HG03175 (cell line): ENCODE measurements around the gene SLC26A6.

ENCODE experiments used
- ATAC-seq: cut with Tn5 transposase; IDR thresholded peaks from one replicate; pipeline ENCODE4 v1.9.1; 2021; ENCODE audit warnings: mild to moderate bottlenecking, moderate library complexity; ENCODE audit not compliant: unreplicated experiment

Gene SLC26A6

GRCh38 chr3:48634661-48635221, 520 bp downstream of the SLC26A6 start:
- peak; percentile 18 for ATAC-seq

- no peak for ATAC-seq
Observed at GRCh38 chr3:48633743-48634142, 1.5 kb downstream of the SLC26A6 start.

- no peak for ATAC-seq
Observed at GRCh38 chr3:48633256-48633655, 2.0 kb downstream of the SLC26A6 start.

GRCh38 chr3:48631516-48632448, 3.5 kb downstream of the SLC26A6 start:
- no peak for ATAC-seq

- no peak for ATAC-seq
Observed at GRCh38 chr3:48630833-48631232, 4.4 kb downstream of the SLC26A6 start.

GRCh38 chr3:48630407-48630806, 4.9 kb downstream of the SLC26A6 start:
- ATAC-seq: no peak

GRCh38 chr3:48629894-48630293, 5.4 kb downstream of the SLC26A6 start:
- ATAC-seq: no peak

- no peak for ATAC-seq
Observed at GRCh38 chr3:48628277-48629017, 6.8 kb downstream of the SLC26A6 start.

GRCh38 chr3:48625600-48625999, 9.7 kb downstream of the SLC26A6 start:
- no peak for ATAC-seq

- no peak for ATAC-seq
Observed at GRCh38 chr3:48624767-48625166, 10.5 kb downstream of the SLC26A6 start.

GRCh38 chr3:48623851-48624547, 11.3 kb downstream of the SLC26A6 start:
- no peak for ATAC-seq

- no peak for ATAC-seq
Observed at GRCh38 chr3:48621461-48621869, 13.8 kb downstream of the SLC26A6 start, which contains the start of gene TMEM89. Gene TMEM89, minus strand, starts transcription at chr3:48621769. Its CDS starts 13 bp downstream, at chr3:48621756.

GRCh38 chr3:48619541-48620524, 15.4 kb downstream of the SLC26A6 start:
- ATAC-seq: no peak

- ATAC-seq: no peak
Observed at GRCh38 chr3:48617559-48617958, 17.7 kb downstream of the SLC26A6 start.

GRCh38 chr3:48614044-48614443, 21.2 kb downstream of the SLC26A6 start:
- no peak for ATAC-seq

GRCh38 chr3:48612309-48612708, 23.0 kb downstream of the SLC26A6 start:
- ATAC-seq: no peak

GRCh38 chr3:48609088-48610005, 25.9 kb downstream of the SLC26A6 start, which contains the start of gene UQCRC1:
Gene UQCRC1, minus strand, starts transcription at chr3:48609646. Its CDS starts 26 bp downstream, at chr3:48609620.
- ATAC-seq: peak; percentile 99

GRCh38 chr3:48607519-48607918, 27.7 kb downstream of the SLC26A6 start:
- no peak for ATAC-seq

- no peak for ATAC-seq
Observed at GRCh38 chr3:48601622-48601994, 33.7 kb downstream of the SLC26A6 start.
